HepG2 (cell line): ENCODE results near the gene DNAJB11. TPM values are rescaled to one million over a fixed set of nuclear protein-coding genes. Genes with fewer than 3 reads are reported as not detected.

Experiments
- CAMTA2 ChIP-seq: sonication (generic); formaldehyde crosslinking; IDR thresholded peaks from 2 replicates; pipeline ENCODE4 v1.4.0; 2020; ENCODE audit warnings: mild to moderate bottlenecking, missing genetic modification reagents, borderline replicate concordance
- GLI4 ChIP-seq: sonication (generic); formaldehyde crosslinking; IDR thresholded peaks from 2 replicates; pipeline ENCODE4 v1.5.1; 2020; ENCODE audit warnings: missing genetic modification reagents, mild to moderate bottlenecking, moderate library complexity, borderline replicate concordance
- HNRNPL ChIP-seq: fragments of 200-400 bp; formaldehyde crosslinking; IDR thresholded peaks from 2 replicates; pipeline ENCODE4 v1.6.1; 2017; ENCODE audit warnings: mild to moderate bottlenecking, low read depth, low read length
- ISX ChIP-seq: sonication (generic); formaldehyde crosslinking; conservative IDR thresholded peaks from 2 replicates; pipeline ENCODE4 v1.5.0; 2020; ENCODE audit warnings: missing genetic modification reagents
- MAFF ChIP-seq: IDR thresholded peaks from 2 replicates; pipeline ENCODE4 v1.6.1; 2011; ENCODE audit warnings: low read depth, low read length, improper control_type of control experiment
- MED8 ChIP-seq: sonication (generic); formaldehyde crosslinking; IDR thresholded peaks from 2 replicates; pipeline ENCODE4 v1.8.1; 2023; ENCODE audit warnings: mild to moderate bottlenecking, missing genetic modification reagents; ENCODE audit not compliant: insufficient replicate concordance
- NFRKB ChIP-seq: fragments of 450-650 bp; IDR thresholded peaks from 2 replicates; pipeline ENCODE4 v1.6.1; 2017
- PHF8 ChIP-seq: sonication (generic); formaldehyde crosslinking; IDR thresholded peaks from 2 replicates; pipeline ENCODE4 v1.5.0; 2020; ENCODE audit warnings: missing genetic modification reagents
- POLR2A ChIP-seq, 2 experiments: IDR thresholded peaks; 2 replicates each; pipeline ENCODE4 v1.6.1; 2011; ENCODE audit warnings: low read depth in 2 of 2, low read length in 2 of 2, mild to moderate bottlenecking in 1 of 2, moderate library complexity in 1 of 2; ENCODE audit not compliant: insufficient read depth in 1 of 2
- RBFOX2 ChIP-seq: fragments of 200-400 bp; formaldehyde crosslinking; IDR thresholded peaks from 2 replicates; pipeline ENCODE4 v1.6.1; 2017; ENCODE audit warnings: low read depth, mild to moderate bottlenecking, low read length
- REL ChIP-seq: sonication (generic); formaldehyde crosslinking; conservative IDR thresholded peaks from 2 replicates; pipeline ENCODE4 v1.8.0; 2022; ENCODE audit warnings: mild to moderate bottlenecking, missing genetic modification reagents, moderate library complexity
- SMAD3 ChIP-seq: sonication (generic); formaldehyde crosslinking; IDR thresholded peaks from 2 replicates; pipeline ENCODE4 v1.4.0; 2020; ENCODE audit warnings: missing genetic modification reagents
- SOX13 ChIP-seq, 3 experiments: fragments of 450-650 bp in 1 of 3; sonication (generic) in 1 of 3; formaldehyde crosslinking in 1 of 3; IDR thresholded peaks in 2 of 3; conservative IDR thresholded peaks in 1 of 3; 2 replicates each; pipeline versions ENCODE4 v1.5.0 to v1.6.1; 2016 to 2020; ENCODE audit warnings: antibody characterized with exemption in 1 of 3, mild to moderate bottlenecking in 1 of 3, missing compliant biosample characterization in 1 of 3, missing genetic modification reagents in 1 of 3, moderate library complexity in 1 of 3
- TBX3 ChIP-seq: fragments of 450-650 bp; IDR thresholded peaks from 2 replicates; pipeline ENCODE4 v1.6.1; 2017; ENCODE audit warnings: antibody characterized with exemption, mild to moderate bottlenecking, inconsistent platforms, borderline replicate concordance
- TEAD3 ChIP-seq: optimal IDR thresholded peaks from 2 replicates; pipeline ENCODE3; 2016; ENCODE audit warnings: borderline replicate concordance
- THAP11 ChIP-seq: IDR thresholded peaks from 2 replicates; pipeline ENCODE4 v1.6.1; 2016; ENCODE audit warnings: missing biosample characterization, missing genetic modification reagents
- ZNF205 ChIP-seq: IDR thresholded peaks from 2 replicates; pipeline ENCODE4 v1.6.1; 2018; ENCODE audit warnings: missing biosample characterization, missing genetic modification reagents
- ZNF30 ChIP-seq: sonication (generic); formaldehyde crosslinking; IDR thresholded peaks from 2 replicates; pipeline ENCODE4 v1.5.0; 2020; ENCODE audit warnings: mild to moderate bottlenecking, missing genetic modification reagents
- ZNF614 ChIP-seq: IDR thresholded peaks from 2 replicates; pipeline ENCODE4 v1.6.1; 2018; ENCODE audit warnings: missing biosample characterization, missing genetic modification reagents, inconsistent platforms, borderline replicate concordance
- polyA plus RNA-seq, 8 experiments: library from polyadenylated mRNA; depleted of rRNA in 3 of 8; stranded (reverse) in 7 of 8; unstranded in 1 of 8; fragments of >200 nt; fragmentation: Illumina TruSeq in 4 of 8; extraction: Trizol in 4 of 8; gene quantifications; 2 replicates each; pipeline versions ENCODE4 v1.2.1 to v1.2.3, GENCODE V29; 2011 to 2016; ENCODE audit warnings: low read depth in 4 of 8, missing spikeins in 1 of 8, mixed read lengths in 1 of 8; ENCODE audit not compliant: insufficient read depth in 1 of 8
- total RNA-seq, 5 experiments: library from RNA; depleted of rRNA; stranded (reverse); fragments of >200 nt; fragmentation: Illumina TruSeq; extraction: Trizol; gene quantifications; 2 replicates each; pipeline ENCODE4 v1.2.3, GENCODE V29; 2016; ENCODE audit warnings: low read depth in 1 of 5
- TF ChIP-seq, protein P1 (sequence below), 2 experiments: sonication (generic) in 1 of 2; formaldehyde crosslinking in 1 of 2; IDR thresholded peaks; 2 replicates each; pipeline versions ENCODE4 v1.6.1 to v1.9.0; 2014 to 2022; ENCODE audit warnings: antibody characterized with exemption in 1 of 2, borderline replicate concordance in 1 of 2, inconsistent platforms in 1 of 2, low read depth in 1 of 2, missing genetic modification reagents in 1 of 2
- TF ChIP-seq, protein P2 (sequence below): sonication (generic); formaldehyde crosslinking; IDR thresholded peaks from 2 replicates; pipeline ENCODE4 v1.4.0; 2020; ENCODE audit warnings: missing genetic modification reagents

Gene DNAJB11
- total and polyA plus RNA-seq, 2 of the 13 experiments (the other 11 are each of a cell fraction or from before 2014, with no cell fraction given): 41.0 to 132 TPM

DNA sequence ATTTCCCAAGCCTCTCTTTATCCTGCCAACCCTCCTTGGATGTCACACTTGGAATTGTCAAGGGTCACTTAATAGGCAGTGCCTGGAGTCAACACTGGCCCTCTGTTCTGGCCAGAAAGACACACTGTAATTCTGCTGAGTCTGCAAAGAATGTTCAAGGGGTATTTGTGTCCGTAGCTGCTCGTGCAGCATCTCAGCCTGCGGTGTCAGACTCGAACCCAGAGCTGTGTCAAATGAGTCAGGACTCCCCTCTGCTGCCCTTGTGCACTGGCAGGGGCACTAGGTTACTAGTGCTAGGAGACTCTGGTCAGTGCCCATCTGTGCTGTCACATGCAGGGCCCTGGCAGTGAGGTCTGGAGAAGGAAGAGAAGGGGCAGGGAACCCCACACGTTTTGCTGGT, 41.5 kb downstream of the DNAJB11 start (continued):
- TF ChIP-seq SOX13 (IDR thresholded peaks at IDR 0.05) (no peak), SOX13 (CRISPR knock-in tag; conservative IDR thresholded peaks at IDR 0.05 in 1 of 2, IDR thresholded peaks at IDR 0.05 in 1 of 2) (no peak), ZNF205 (CRISPR knock-in tag) (no peak), REL (CRISPR knock-in tag) (no peak), SMAD3 (CRISPR knock-in tag) (0 out of 2 replicates have a peak, but pooled peaks have one; percentile 27), POLR2A (IDR thresholded peaks at IDR 0.05; ENCODE audit: insufficient read depth in 1 of 2, low read depth in 2 of 2, low read length in 2 of 2) (peak in 1 of 2 experiments; percentile 24; a peak in 1 of 4 replicates), ISX (no peak), ZNF30 (CRISPR knock-in tag) (no peak), RBFOX2 (peak; percentile 62), ZNF614 (CRISPR knock-in tag) (no peak), NFRKB (no peak), MED8 (CRISPR knock-in tag) (no peak), PHF8 (CRISPR knock-in tag) (no peak; the same call in 1 of the 2 replicates), CAMTA2 (no peak), HNRNPL (0 out of 2 replicates have a peak, but pooled peaks have one; percentile 32), TBX3 (no peak), THAP11 (CRISPR knock-in tag) (no peak), TEAD3 (peak; percentile 10), MAFF (peak; percentile 98), GLI4 (CRISPR knock-in tag) (no peak)
- TF ChIP-seq, protein P1, sequence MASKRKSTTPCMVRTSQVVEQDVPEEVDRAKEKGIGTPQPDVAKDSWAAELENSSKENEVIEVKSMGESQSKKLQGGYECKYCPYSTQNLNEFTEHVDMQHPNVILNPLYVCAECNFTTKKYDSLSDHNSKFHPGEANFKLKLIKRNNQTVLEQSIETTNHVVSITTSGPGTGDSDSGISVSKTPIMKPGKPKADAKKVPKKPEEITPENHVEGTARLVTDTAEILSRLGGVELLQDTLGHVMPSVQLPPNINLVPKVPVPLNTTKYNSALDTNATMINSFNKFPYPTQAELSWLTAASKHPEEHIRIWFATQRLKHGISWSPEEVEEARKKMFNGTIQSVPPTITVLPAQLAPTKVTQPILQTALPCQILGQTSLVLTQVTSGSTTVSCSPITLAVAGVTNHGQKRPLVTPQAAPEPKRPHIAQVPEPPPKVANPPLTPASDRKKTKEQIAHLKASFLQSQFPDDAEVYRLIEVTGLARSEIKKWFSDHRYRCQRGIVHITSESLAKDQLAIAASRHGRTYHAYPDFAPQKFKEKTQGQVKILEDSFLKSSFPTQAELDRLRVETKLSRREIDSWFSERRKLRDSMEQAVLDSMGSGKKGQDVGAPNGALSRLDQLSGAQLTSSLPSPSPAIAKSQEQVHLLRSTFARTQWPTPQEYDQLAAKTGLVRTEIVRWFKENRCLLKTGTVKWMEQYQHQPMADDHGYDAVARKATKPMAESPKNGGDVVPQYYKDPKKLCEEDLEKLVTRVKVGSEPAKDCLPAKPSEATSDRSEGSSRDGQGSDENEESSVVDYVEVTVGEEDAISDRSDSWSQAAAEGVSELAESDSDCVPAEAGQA (IDR thresholded peaks at IDR 0.05; ENCODE audit: low read depth): no peak
- TF ChIP-seq, protein P1 (CRISPR knock-in tag; IDR thresholded peaks at IDR 0.05; ENCODE audit: borderline replicate concordance): no peak
- TF ChIP-seq, protein P2, sequence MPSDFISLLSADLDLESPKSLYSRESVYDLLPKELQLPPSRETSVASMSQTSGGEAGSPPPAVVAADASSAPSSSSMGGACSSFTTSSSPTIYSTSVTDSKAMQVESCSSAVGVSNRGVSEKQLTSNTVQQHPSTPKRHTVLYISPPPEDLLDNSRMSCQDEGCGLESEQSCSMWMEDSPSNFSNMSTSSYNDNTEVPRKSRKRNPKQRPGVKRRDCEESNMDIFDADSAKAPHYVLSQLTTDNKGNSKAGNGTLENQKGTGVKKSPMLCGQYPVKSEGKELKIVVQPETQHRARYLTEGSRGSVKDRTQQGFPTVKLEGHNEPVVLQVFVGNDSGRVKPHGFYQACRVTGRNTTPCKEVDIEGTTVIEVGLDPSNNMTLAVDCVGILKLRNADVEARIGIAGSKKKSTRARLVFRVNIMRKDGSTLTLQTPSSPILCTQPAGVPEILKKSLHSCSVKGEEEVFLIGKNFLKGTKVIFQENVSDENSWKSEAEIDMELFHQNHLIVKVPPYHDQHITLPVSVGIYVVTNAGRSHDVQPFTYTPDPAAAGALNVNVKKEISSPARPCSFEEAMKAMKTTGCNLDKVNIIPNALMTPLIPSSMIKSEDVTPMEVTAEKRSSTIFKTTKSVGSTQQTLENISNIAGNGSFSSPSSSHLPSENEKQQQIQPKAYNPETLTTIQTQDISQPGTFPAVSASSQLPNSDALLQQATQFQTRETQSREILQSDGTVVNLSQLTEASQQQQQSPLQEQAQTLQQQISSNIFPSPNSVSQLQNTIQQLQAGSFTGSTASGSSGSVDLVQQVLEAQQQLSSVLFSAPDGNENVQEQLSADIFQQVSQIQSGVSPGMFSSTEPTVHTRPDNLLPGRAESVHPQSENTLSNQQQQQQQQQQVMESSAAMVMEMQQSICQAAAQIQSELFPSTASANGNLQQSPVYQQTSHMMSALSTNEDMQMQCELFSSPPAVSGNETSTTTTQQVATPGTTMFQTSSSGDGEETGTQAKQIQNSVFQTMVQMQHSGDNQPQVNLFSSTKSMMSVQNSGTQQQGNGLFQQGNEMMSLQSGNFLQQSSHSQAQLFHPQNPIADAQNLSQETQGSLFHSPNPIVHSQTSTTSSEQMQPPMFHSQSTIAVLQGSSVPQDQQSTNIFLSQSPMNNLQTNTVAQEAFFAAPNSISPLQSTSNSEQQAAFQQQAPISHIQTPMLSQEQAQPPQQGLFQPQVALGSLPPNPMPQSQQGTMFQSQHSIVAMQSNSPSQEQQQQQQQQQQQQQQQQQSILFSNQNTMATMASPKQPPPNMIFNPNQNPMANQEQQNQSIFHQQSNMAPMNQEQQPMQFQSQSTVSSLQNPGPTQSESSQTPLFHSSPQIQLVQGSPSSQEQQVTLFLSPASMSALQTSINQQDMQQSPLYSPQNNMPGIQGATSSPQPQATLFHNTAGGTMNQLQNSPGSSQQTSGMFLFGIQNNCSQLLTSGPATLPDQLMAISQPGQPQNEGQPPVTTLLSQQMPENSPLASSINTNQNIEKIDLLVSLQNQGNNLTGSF (CRISPR knock-in tag): 0 out of 2 replicates have a peak, but pooled peaks have one; percentile 42
